Measurements from ENCODE around the gene RYR1.
A peak's percentile ranks its signal among the peaks of the same experiment; 100 is the strongest.

RYR1 gene

DNA sequence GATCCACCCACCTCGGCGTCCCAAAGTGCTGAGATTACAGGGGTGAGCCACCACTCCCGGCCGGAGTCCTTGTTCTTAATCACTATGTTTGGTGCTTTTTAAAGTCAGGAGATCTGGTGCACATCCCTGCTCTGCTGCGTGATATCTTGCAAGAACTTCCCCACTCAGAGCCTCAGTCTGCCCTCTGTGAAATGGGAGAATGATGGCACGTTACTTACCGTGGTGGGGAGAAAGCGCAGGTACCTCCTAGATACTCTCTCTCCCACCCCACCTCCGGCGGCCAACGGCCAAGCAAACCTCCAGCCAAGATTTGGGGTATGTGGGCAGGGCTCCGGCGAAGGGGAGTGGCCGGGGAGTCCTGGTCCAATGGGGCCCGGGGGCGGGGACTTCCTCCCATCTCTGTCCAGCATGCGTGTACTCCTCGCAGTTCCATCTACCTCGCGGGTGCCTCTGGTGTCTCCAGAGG, at the start of gene RYR1:
TSS of gene RYR1 (plus strand) at position 424 of the 466 bp plus-strand sequence. CDS start 139 bp downstream, outside the sequence.
- TF ChIP-seq, protein P1, sequence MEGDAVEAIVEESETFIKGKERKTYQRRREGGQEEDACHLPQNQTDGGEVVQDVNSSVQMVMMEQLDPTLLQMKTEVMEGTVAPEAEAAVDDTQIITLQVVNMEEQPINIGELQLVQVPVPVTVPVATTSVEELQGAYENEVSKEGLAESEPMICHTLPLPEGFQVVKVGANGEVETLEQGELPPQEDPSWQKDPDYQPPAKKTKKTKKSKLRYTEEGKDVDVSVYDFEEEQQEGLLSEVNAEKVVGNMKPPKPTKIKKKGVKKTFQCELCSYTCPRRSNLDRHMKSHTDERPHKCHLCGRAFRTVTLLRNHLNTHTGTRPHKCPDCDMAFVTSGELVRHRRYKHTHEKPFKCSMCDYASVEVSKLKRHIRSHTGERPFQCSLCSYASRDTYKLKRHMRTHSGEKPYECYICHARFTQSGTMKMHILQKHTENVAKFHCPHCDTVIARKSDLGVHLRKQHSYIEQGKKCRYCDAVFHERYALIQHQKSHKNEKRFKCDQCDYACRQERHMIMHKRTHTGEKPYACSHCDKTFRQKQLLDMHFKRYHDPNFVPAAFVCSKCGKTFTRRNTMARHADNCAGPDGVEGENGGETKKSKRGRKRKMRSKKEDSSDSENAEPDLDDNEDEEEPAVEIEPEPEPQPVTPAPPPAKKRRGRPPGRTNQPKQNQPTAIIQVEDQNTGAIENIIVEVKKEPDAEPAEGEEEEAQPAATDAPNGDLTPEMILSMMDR (IDR thresholded peaks at IDR 0.05; ENCODE audit: control insufficient read depth, extremely low read depth, insufficient read depth), result no peak
- no peak for DNase-seq (ENCODE audit: low read depth)
- H3K4me3 ChIP-seq (ENCODE audit: low read depth, low read length), result no peak within 1 kb of the TSS

DNA sequence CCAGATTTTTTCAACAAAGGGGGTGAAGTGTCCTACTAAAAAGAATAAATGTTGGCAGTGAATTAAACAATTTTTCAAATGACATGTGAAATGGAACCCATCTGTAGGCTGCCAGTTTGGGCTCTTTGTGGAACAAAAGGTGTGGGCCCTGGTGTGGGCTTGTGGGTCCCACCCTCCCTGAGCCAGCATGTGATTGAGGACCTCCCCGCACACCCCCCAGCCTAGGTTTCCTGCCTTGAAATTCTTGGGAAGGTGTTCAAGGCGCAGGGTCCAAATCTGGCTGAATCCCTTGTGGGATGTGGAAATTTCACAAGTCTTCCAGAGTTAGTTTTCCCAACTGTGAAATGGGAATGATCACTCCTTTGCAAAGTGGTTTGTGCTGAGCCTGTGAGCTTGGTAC, 49.7 kb upstream of the RYR1 start:
- TF ChIP-seq, protein P1 (IDR thresholded peaks at IDR 0.05; ENCODE audit: control insufficient read depth, extremely low read depth, insufficient read depth), result no peak

DNA sequence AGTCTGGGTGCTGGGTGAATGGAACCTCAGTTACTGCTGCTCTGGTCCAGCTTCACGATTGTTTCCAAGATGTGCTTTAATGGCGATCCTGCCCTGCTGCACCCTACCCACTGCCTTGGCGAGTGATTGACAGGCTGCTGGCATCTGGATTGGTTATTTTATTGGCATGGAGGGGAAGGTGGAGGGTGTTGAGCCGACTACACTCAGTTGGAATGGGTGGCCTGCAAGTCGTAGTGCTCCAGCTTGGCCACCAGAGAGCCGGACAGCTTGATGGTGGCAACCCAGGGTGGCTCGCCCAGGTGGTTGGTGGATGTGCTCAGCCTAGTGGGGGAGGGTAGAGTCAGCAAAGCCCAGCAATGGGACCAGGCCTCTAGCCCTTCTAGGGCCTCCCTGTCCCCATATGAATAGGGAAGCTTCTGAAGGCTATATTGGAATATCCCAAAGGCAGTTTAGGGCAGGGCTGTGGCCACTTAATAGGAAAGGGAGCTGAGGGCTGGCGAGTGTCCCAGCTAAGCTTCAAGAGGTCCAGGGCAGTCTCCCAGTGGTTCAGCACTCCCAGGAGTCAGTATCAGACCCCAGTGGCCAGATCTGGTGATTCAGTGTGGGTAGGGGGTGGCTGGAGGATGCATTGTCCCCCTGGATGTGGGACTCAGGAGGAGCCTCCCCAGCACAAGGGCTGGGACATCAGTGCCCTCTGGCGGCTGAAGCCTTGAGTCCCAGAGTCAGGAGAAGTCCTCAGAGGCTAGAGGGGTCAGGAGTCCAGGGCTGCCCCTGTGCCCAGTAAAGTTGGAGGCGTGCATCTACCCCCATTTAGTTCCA, 49.1 kb upstream of the RYR1 start:
- TF ChIP-seq, protein P1 (IDR thresholded peaks at IDR 0.05; ENCODE audit: control insufficient read depth, extremely low read depth, insufficient read depth), result peak; percentile 19; the same call in 1 of the 2 replicates
- no peak for DNase-seq (ENCODE audit: low read depth)
- no peak overlapping the region for H3K4me3 ChIP-seq (ENCODE audit: low read depth, low read length)

More for the DNA sequence above, 49.7 kb upstream of the RYR1 start:
- DNase-seq (ENCODE audit: low read depth), result no peak
- no peak overlapping the region for H3K4me3 ChIP-seq (ENCODE audit: low read depth, low read length)

DNA sequence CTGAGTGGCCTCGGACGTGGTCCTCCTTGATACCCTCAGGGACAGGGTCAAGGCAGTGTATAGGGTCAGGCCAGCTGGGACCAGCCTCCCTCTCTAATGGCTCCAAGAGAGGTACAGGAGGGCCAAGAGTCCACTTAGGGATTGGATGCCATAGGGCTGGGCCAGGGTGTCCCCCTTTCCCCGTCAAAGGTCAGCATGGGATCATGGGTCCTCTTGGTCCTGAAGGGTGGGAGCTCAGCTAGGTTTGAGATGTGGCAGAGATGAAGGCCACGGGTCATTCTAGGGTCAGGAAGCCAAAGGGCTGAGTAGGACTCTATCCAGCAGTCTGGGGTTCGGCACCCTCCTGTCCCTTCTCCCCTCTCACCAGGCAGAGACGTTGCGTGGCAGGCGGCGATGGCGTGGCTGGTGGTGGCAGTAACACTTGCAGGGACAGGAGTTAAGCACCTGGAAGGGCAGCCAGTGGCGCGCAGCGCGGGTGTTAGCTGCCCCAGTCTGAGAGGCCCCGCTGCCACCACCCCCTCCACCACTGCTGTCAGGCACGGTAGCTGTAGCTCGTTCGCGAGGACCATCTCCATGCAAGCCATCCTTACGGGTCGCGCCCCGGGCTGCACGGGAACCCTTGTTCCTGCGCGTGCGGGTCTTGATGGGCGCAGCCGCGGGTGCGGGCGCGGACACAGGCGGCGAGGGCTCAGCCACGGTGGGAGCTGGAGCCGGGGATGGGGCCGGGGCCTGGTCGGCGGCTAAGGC, 48.3 kb upstream of the RYR1 start:
- no peak for DNase-seq (ENCODE audit: low read depth)
- TF ChIP-seq, protein P1 (IDR thresholded peaks at IDR 0.05; ENCODE audit: control insufficient read depth, extremely low read depth, insufficient read depth), result no peak
- H3K4me3 ChIP-seq (ENCODE audit: low read depth, low read length), result no peak overlapping the region

DNA sequence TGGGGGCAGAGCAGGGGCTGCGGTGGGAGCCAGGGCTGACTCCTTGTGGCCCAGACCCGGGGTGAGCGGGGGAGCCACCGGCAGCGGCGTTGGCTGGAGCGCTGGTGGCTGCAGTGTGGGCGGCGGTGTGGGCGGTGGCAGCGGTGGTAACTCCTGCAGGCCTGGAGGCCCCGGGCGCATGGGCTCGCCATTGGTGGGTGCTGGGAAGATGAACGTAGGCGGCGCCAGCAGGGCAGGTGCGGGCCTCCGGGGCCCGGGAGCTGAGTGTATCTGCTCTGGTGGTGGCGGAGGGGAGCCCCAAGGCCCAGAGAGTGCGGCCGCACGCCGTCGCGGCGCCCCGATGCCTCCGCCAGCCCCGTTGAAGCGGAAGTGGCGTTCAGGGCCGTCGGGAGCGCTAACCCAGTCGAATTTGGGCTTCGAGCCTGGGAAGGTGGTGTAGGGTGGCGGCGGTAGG, 47.7 kb upstream of the RYR1 start:
- DNase-seq (ENCODE audit: low read depth), result no peak
- no peak overlapping the region for H3K4me3 ChIP-seq (ENCODE audit: low read depth, low read length)
- TF ChIP-seq, protein P1 (IDR thresholded peaks at IDR 0.05; ENCODE audit: control insufficient read depth, extremely low read depth, insufficient read depth), result no peak

DNA sequence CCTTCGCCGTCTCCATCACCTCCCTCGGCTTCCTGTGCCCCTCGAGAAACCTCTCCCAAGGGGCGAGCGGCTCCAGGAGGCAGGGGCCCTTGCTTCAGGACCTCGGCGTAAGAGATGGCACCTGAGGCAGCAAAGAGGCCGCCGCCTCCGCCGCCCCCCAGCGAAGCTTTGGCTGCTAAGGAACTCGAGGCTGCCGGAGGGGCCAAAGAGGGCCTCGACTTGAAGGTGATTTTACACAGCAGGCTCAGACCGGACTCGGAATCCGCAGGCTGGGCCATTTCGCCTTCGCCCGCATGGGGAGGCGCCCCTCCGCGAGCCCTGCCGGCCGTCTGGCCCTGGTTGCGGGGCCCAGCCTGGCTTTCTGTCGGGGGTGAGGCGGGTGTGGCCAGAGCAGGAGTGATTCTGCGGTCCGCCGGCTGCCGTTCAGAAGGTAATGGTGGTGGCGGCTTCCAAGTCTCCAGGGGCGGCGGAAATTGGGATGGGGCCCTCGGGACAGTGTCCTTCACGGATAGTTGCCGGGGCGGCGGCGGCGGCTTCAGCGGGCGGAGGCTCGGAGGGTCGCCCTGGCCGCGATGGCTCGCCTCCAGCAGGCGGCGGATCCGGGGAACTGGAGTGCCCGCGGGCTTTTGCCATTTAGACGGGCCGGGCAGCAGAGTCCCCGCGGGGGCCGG, 47.1 kb upstream of the RYR1 start:
- no peak for DNase-seq (ENCODE audit: low read depth)
- TF ChIP-seq, protein P1 (IDR thresholded peaks at IDR 0.05; ENCODE audit: control insufficient read depth, extremely low read depth, insufficient read depth), result no peak
- H3K4me3 ChIP-seq (ENCODE audit: low read depth, low read length), result no peak overlapping the region
